Lung (tissue), 12 donors: ENCODE data around the gene CFAP65. TPM values are rescaled to one million over a fixed set of nuclear protein-coding genes. Genes with fewer than 3 reads are reported as not detected.

Experiments
- ATAC-seq: fragments of 200-7000 bp; cut with Tn5 transposase; one replicate; pipeline ENCODE4 v1.9.1; 2020; ENCODE audit warnings: moderate number of reproducible peaks; ENCODE audit not compliant: insufficient read depth, low FRiP score
- DNase-seq, 3 donors: peaks; one replicate each; pipeline ENCODE4 v3.0.0-alpha.2; 2013 to 2017
- H3K27ac ChIP-seq, 2 donors: one replicate each; pipeline ENCODE4 v1.5.1; 2013; ENCODE audit warnings: mild to moderate bottlenecking in 2 of 2, moderate library complexity in 2 of 2, control low read depth in 1 of 2, inconsistent platforms in 1 of 2, low read depth in 1 of 2, low read length in 1 of 2
- H3K27me3 ChIP-seq, 3 donors: one replicate each; pipeline ENCODE4 v1.5.1; 2013; ENCODE audit warnings: low read length in 2 of 3; ENCODE audit not compliant: control insufficient read depth in 3 of 3, insufficient read depth in 3 of 3
- H3K36me3 ChIP-seq, 4 donors: one replicate each; pipeline ENCODE4 v1.5.1; 2013; ENCODE audit warnings: low read length in 4 of 4, mild to moderate bottlenecking in 1 of 4, moderate library complexity in 1 of 4; ENCODE audit not compliant: control insufficient read depth in 4 of 4, insufficient read depth in 4 of 4
- H3K4me1 ChIP-seq, 5 donors: one replicate each; pipeline ENCODE4 v1.5.1; 2013; ENCODE audit warnings: low read length in 5 of 5, mild to moderate bottlenecking in 2 of 5, moderate library complexity in 1 of 5; ENCODE audit not compliant: control insufficient read depth in 5 of 5, insufficient read depth in 5 of 5
- H3K4me3 ChIP-seq: one replicate; pipeline ENCODE4 v1.5.1; 2013; ENCODE audit warnings: mild to moderate bottlenecking, control low read depth, moderate library complexity
- H3K9ac ChIP-seq, 2 donors: one replicate each; pipeline ENCODE4 v1.5.1; 2013; ENCODE audit warnings: low read length in 2 of 2, control low read depth in 1 of 2; ENCODE audit not compliant: insufficient read depth in 1 of 2
- H3K9me3 ChIP-seq, 4 donors: one replicate each; pipeline ENCODE4 v1.5.1; 2013; ENCODE audit warnings: low read length in 3 of 4, mild to moderate bottlenecking in 1 of 4, moderate library complexity in 1 of 4; ENCODE audit not compliant: control insufficient read depth in 4 of 4, insufficient read depth in 3 of 4
- CTCF ChIP-seq: IDR thresholded peaks from 2 replicates; pipeline ENCODE4 v1.5.1; 2012; ENCODE audit warnings: mild to moderate bottlenecking; ENCODE audit errors: control extremely low read depth, extremely low read depth
- WGBS, 2 donors: extraction: QIAGEN DNeasy Blood & Tissue Kit; methylation state at CpG; one replicate each; pipeline ENCODE4 v1.1.7; 2013; 5-methylcytosine and 5-hydroxymethylcytosine counted together
- polyA plus RNA-seq, 2 donors: library from polyadenylated mRNA; stranded (reverse); fragments of 200-250 nt; gene quantifications; one replicate each; pipeline ENCODE4 v1.2.1, GENCODE V29; 2013
- total RNA-seq, 2 donors: library from RNA; depleted of rRNA in 1 of 2; stranded (reverse); fragments of >200 nt in 1 of 2; gene quantifications; one replicate each; pipeline ENCODE4 v1.2.1, GENCODE V29; 2014 to 2021
- donor health status: control.
- donor health status: control.
- donor health status: Bipolar disorder and iron deficiency.
- donor health status: healthy.
- donor health status: DM: yes; HTN: yes; CAD: no.

Gene CFAP65
- total and polyA plus RNA-seq, 4 donors = 3.9 to 16.5 (median 8.1) TPM

- DNase-seq (no peak), ATAC-seq (no peak)
- Histone ChIP-seq H3K36me3 (no peaks in the 10 kb centered on the region), H3K27me3 (peaks cover 0 to 58% (median 39%) of the 10 kb centered on the region in 3 donors), H3K27ac (no peak overlapping the region), H3K9ac (no peak overlapping the region), H3K9me3 (peaks cover 0 to 2% (median 0%) of the 10 kb centered on the region in 4 donors), H3K4me1 (peaks cover 0 to 12% (median 4%) of the 10 kb centered on the region in 5 donors), H3K4me3 (no peak overlapping the region)
- 9 to 13% methylated on average over 14 to 20 of the region's 20 CpGs for WGBS, 2 donors
- TF ChIP-seq CTCF = no peak
Observed at GRCh38 chr2:219003267-219003634, 38.1 kb downstream of the CFAP65 start.

GRCh38 chr2:219002395-219003266 lies 38.7 kb downstream of the CFAP65 start:
- Histone ChIP-seq H3K36me3 (no peaks in the 10 kb centered on the region), H3K4me1 (peaks cover 0 to 12% (median 4%) of the 10 kb centered on the region in 5 donors), H3K27ac (peak overlapping the region in 1 of 2 donors; percentile 50), H3K4me3 (peak overlapping the region; percentile 12), H3K27me3 (peaks cover 0 to 64% (median 44%) of the 10 kb centered on the region in 3 donors), H3K9ac (no peak overlapping the region), H3K9me3 (peaks cover 0 to 2% (median 0%) of the 10 kb centered on the region in 4 donors)
- ATAC-seq = peak; percentile 53
- no peak for TF ChIP-seq CTCF
- DNase-seq = peak; percentile 22 to 56 (median 48)
- WGBS, 2 donors = 2% methylated on average over 70 to 72 of the region's 72 CpGs

- Histone ChIP-seq H3K9ac (no peak overlapping the region), H3K27me3 (peaks cover 0 to 69% (median 44%) of the 10 kb centered on the region in 3 donors), H3K4me1 (peaks cover 0 to 12% (median 4%) of the 10 kb centered on the region in 5 donors), H3K4me3 (no peak overlapping the region), H3K27ac (peak overlapping the region in 1 of 2 donors; percentile 62), H3K9me3 (peaks cover 0 to 2% (median 0%) of the 10 kb centered on the region in 4 donors), H3K36me3 (no peaks in the 10 kb centered on the region)
- DNase-seq = peak; percentile 57 to 78 (median 77)
- TF ChIP-seq CTCF = no peak
- 1 to 2% methylated on average over 53 to 70 of the region's 70 CpGs for WGBS, 2 donors
- peak; percentile 73 for ATAC-seq
Observed at GRCh38 chr2:219001577-219002394, 39.5 kb downstream of the CFAP65 start.
